SK-N-MC (cell line): ENCODE results near the gene EFNA3.

Experiments used
- DNase-seq: peaks from one replicate; pipeline ENCODE4 v3.0.0-alpha.2; 2011; ENCODE audit warnings: low read depth, low spot score
- H3K27ac ChIP-seq: fragments of 200-600 bp; sonication (generic); 2 replicates; pipeline ENCODE4 v1.5.1; 2016; ENCODE audit warnings: mixed run types
- H3K36me3 ChIP-seq: fragments of 200-600 bp; sonication (generic); 2 replicates; pipeline ENCODE4 v1.6.1; 2017; ENCODE audit warnings: antibody characterized with exemption, low read length, mixed read lengths; ENCODE audit not compliant: insufficient read depth
- H3K4me3 ChIP-seq: fragments of 200-600 bp; sonication (generic); 2 replicates; pipeline ENCODE4 v1.5.1; 2016
- H3K9ac ChIP-seq: fragments of 200-600 bp; sonication (generic); 2 replicates; pipeline ENCODE4 v1.8.0; 2017; ENCODE audit warnings: mixed run types, mixed read lengths; ENCODE audit not compliant: insufficient read length
- H3K9me3 ChIP-seq: fragments of 200-600 bp; sonication (generic); 2 replicates; pipeline ENCODE4 v1.6.1; 2017; ENCODE audit warnings: low read depth, mild to moderate bottlenecking, antibody characterized with exemption, low read length, moderate library complexity, mixed read lengths
- EZH2 ChIP-seq: fragments of 200-600 bp; sonication (generic); IDR thresholded peaks from one replicate; pipeline ENCODE4 v1.6.1; 2017; ENCODE audit warnings: antibody characterized with exemption
- FOXP2 ChIP-seq: optimal IDR thresholded peaks from 2 replicates; pipeline ENCODE3; 2011; ENCODE audit warnings: mild to moderate bottlenecking, moderate library complexity; ENCODE audit not compliant: insufficient read depth; ENCODE audit errors: extremely low read length, control extremely low read depth
- POLR2AphosphoS5 ChIP-seq: IDR thresholded peaks from 2 replicates; pipeline ENCODE4 v1.6.1; 2012; ENCODE audit warnings: mild to moderate bottlenecking, low read depth, low read length, borderline replicate concordance

Gene EFNA3

GRCh38 chr1:155035936-155036335 lies 42.7 kb upstream of the EFNA3 start:
- Histone ChIP-seq H3K4me3 (no peak overlapping the region), H3K9ac (no peak overlapping the region), H3K27ac (no peak overlapping the region), H3K9me3 (no peaks in the 10 kb centered on the region), H3K36me3 (no peaks in the 10 kb centered on the region)
- no peak for DNase-seq
- no peak for TF ChIP-seq FOXP2
- TF ChIP-seq POLR2AphosphoS5: no peak
- no peak for TF ChIP-seq EZH2

- no peak overlapping the region for H3K27ac ChIP-seq
- H3K9ac ChIP-seq: no peak overlapping the region
- no peak for DNase-seq
- H3K4me3 ChIP-seq: no peak overlapping the region
- H3K36me3 ChIP-seq: no peaks in the 10 kb centered on the region
- TF ChIP-seq EZH2: no peak
- no peak for TF ChIP-seq FOXP2
- TF ChIP-seq POLR2AphosphoS5: no peak
- no peaks in the 10 kb centered on the region for H3K9me3 ChIP-seq
Observed at GRCh38 chr1:155037043-155037442, 41.6 kb upstream of the EFNA3 start.

GRCh38 chr1:155037851-155038441 lies 40.7 kb upstream of the EFNA3 start:
- TF ChIP-seq POLR2AphosphoS5 (no peak), EZH2 (no peak), FOXP2 (no peak)
- Histone ChIP-seq H3K36me3 (no peaks in the 10 kb centered on the region), H3K27ac (no peak overlapping the region), H3K9ac (no peak overlapping the region), H3K9me3 (no peaks in the 10 kb centered on the region), H3K4me3 (no peak overlapping the region)
- DNase-seq: no peak

GRCh38 chr1:155038602-155039307 lies 39.9 kb upstream of the EFNA3 start:
- H3K9me3 ChIP-seq: no peaks in the 10 kb centered on the region
- H3K27ac ChIP-seq: no peak overlapping the region

GRCh38 chr1:155039308-155039669 lies 39.3 kb upstream of the EFNA3 start:
- no peak overlapping the region for H3K4me3 ChIP-seq
- no peak for TF ChIP-seq EZH2
- TF ChIP-seq POLR2AphosphoS5: no peak
- no peak for TF ChIP-seq FOXP2
- H3K27ac ChIP-seq: no peak overlapping the region
- no peak for DNase-seq
- no peaks in the 10 kb centered on the region for H3K36me3 ChIP-seq
- H3K9me3 ChIP-seq: no peaks in the 10 kb centered on the region
- no peak overlapping the region for H3K9ac ChIP-seq

More at GRCh38 chr1:155038602-155039307, 39.9 kb upstream of the EFNA3 start:
- TF ChIP-seq FOXP2: no peak
- Histone ChIP-seq H3K36me3 (no peaks in the 10 kb centered on the region), H3K4me3 (no peak overlapping the region), H3K9ac (no peak overlapping the region)
- DNase-seq: no peak

GRCh38 chr1:155040358-155041093 lies 38.1 kb upstream of the EFNA3 start:
- TF ChIP-seq POLR2AphosphoS5 (no peak), EZH2 (no peak), FOXP2 (no peak)
- no peaks in the 10 kb centered on the region for H3K36me3 ChIP-seq
- DNase-seq: no peak
- no peak overlapping the region for H3K9ac ChIP-seq
- H3K9me3 ChIP-seq: no peaks in the 10 kb centered on the region
- H3K4me3 ChIP-seq: no peak overlapping the region
- H3K27ac ChIP-seq: no peak overlapping the region

GRCh38 chr1:155042789-155043188 lies 35.8 kb upstream of the EFNA3 start:
- Histone ChIP-seq H3K27ac (no peak overlapping the region), H3K9me3 (no peaks in the 10 kb centered on the region), H3K4me3 (no peak overlapping the region), H3K36me3 (no peaks in the 10 kb centered on the region), H3K9ac (no peak overlapping the region)
- no peak for TF ChIP-seq FOXP2
- TF ChIP-seq POLR2AphosphoS5: no peak
- no peak for TF ChIP-seq EZH2
- DNase-seq: no peak

- H3K36me3 ChIP-seq: no peaks in the 10 kb centered on the region
- H3K9me3 ChIP-seq: no peaks in the 10 kb centered on the region
- no peak overlapping the region for H3K27ac ChIP-seq
- TF ChIP-seq EZH2 (no peak), FOXP2 (no peak), POLR2AphosphoS5 (no peak)
- H3K9ac ChIP-seq: no peak overlapping the region
- DNase-seq: no peak
- no peak overlapping the region for H3K4me3 ChIP-seq
Observed at GRCh38 chr1:155043301-155043702, 35.3 kb upstream of the EFNA3 start.
